HUES64 (cell line): ENCODE results near the gene PCDHGA11.

Experiments
- H3K27ac ChIP-seq: 2 replicates; pipeline ENCODE4 v1.7.0; 2013; ENCODE audit warnings: low read depth, low read length, inconsistent platforms
- H3K27me3 ChIP-seq: 2 replicates; pipeline ENCODE4 v1.6.1; 2013; ENCODE audit warnings: mild to moderate bottlenecking, low read length; ENCODE audit not compliant: insufficient read depth
- H3K36me3 ChIP-seq: 2 replicates; pipeline ENCODE4 v1.6.1; 2013; ENCODE audit warnings: mild to moderate bottlenecking, low read length; ENCODE audit not compliant: insufficient read depth
- H3K4me1 ChIP-seq: 2 replicates; pipeline ENCODE4 v1.6.1; 2013; ENCODE audit warnings: mild to moderate bottlenecking, low read length, moderate library complexity; ENCODE audit not compliant: insufficient read depth
- H3K4me3 ChIP-seq: 2 replicates; pipeline ENCODE4 v1.5.1; 2013; ENCODE audit warnings: mild to moderate bottlenecking, low read length, moderate library complexity
- H3K9ac ChIP-seq: 2 replicates; pipeline ENCODE4 v1.6.1; 2013; ENCODE audit warnings: mild to moderate bottlenecking, low read depth, low read length
- H3K9me3 ChIP-seq: 2 replicates; pipeline ENCODE4 v1.6.1; 2013; ENCODE audit warnings: low read depth, low read length; ENCODE audit not compliant: insufficient read depth
- WGBS: fragments of 150-250, 120-280 bp; methylation state at CpG from one replicate; pipeline ENCODE4 v1.1.7; 2013; ENCODE audit warnings: missing lambda C conversion rate; 5-methylcytosine and 5-hydroxymethylcytosine counted together

PCDHGA11 gene

DNA sequence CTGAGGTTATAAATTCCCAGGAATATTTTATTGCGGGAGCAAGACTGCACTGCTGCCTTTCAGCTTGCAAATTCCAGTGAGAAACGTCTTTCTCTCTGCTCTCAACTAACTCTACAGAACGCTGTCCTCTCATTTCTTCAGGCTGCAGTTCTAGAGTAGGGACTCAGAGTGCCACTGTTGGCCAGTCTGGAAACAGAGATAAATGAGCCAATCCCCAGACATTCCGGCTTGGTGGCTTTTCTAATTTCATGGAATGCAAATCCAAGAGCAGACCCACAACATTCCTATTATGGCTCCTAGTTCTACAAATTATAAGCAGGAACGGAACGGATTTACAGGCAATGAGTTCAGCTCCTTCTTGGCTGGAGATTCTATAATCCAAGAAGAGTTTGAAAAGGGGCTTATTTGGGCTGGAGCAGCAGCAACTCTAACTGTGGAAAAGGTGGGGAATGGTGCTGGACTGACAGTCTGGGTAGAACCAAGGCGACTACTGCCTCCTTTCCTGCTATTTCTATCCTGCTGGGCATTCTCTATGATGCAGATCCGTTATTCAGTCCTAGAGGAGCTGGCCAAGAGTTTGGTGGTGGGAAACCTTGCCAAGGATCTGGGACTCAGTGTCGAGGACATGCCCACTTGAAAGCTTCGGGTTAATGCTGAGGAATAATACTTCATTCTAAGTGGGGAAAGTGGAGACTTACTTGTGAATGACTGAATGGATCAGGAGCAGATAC lies 18.7 kb downstream of the PCDHGA11 start:
- Histone ChIP-seq H3K27me3 (no peaks in the 10 kb centered on the region), H3K4me3 (no peak overlapping the region), H3K36me3 (no peaks in the 10 kb centered on the region), H3K27ac (no peak overlapping the region), H3K9ac (no peak overlapping the region), H3K4me1 (no peaks in the 10 kb centered on the region), H3K9me3 (peaks cover 5% of the 10 kb centered on the region; the same call in 1 of the 2 replicates)
- WGBS = 87% methylated on average over 10 of the region's 10 CpGs

DNA sequence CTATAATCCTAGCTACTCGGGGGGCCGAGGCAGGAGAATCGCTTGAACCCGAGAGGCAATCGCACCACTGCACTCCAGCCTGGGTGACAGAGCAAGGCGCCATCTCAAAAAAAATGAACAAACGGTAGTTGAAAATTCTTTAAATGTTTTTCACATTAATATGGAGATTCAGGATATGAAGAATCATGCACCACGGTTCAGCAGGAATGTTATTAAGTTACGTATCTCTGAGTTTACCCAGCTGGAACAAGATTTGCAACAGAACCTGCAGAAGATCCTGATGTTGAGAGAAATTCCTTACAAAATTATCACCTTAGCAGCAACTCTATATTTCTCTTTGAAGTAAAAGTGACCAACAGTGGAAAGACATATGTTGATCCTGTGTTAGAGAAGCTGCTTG lies 19.5 kb downstream of the PCDHGA11 start:
- Histone ChIP-seq H3K36me3 (no peaks in the 10 kb centered on the region), H3K27ac (no peak overlapping the region), H3K4me1 (no peaks in the 10 kb centered on the region), H3K9ac (no peak overlapping the region), H3K4me3 (no peak overlapping the region), H3K27me3 (no peaks in the 10 kb centered on the region), H3K9me3 (peaks cover 1% of the 10 kb centered on the region; the same call in 1 of the 2 replicates)
- 97% methylated on average over 9 of the region's 9 CpGs for WGBS

DNA sequence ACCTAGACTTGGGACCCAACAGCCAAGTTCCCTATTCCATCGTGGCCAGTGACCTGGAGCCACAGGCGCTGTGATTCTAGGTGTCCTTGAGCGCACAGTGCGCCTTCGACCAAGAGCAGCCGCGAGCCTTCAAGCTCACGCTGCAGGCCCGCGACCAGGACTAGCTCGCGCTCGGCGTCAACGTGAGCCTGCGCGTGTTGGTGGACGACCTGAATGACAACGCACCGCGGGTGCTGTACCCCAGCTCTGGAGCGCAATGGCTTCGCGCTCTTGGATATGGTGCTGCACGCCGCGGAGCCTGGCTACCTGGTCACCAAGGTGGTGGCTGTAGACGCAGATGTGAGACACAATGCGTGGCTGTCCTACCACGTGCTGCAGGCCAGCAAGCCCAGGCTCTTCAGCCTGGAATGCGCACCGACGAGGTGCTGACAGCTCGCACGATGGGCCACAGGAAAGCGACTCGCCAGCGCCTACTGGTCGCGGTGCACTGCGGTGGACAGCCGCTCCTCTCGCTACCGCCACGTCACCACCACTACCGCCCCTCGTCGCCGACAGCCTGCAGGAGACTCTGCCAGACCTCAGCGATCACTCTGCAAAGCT lies 20.8 kb downstream of the PCDHGA11 start:
- no peaks in the 10 kb centered on the region for H3K4me1 ChIP-seq
- no peak overlapping the region; the same call in 1 of the 2 replicates for H3K9ac ChIP-seq
- H3K27ac ChIP-seq = no peak overlapping the region
- no peak overlapping the region for H3K4me3 ChIP-seq
- H3K36me3 ChIP-seq = no peaks in the 10 kb centered on the region
- no peaks in the 10 kb centered on the region for H3K27me3 ChIP-seq
- WGBS = 97% methylated on average over 50 of the region's 50 CpGs
- H3K9me3 ChIP-seq = no peaks in the 10 kb centered on the region

DNA sequence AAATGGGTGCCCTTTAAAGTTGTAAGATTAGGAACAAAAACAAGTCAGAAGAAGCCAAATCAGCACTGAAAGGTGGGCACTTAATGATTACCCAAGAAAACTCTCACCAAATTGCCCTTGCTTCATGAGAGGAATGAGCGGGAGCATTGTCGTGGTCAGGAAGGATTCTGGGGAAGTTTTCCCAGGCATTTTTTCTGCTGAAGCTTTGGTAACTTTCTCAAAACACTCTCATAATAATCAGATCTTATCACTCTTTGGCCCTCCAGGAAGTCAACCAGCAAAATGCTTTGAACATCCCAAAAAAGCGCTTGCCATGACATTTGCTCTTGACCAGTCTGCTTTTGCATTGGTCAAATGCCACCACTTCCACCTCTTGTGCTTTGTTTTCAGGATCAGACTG lies 44.5 kb downstream of the PCDHGA11 start:
- Histone ChIP-seq H3K4me3 (no peak overlapping the region), H3K4me1 (no peaks in the 10 kb centered on the region), H3K9ac (no peak overlapping the region), H3K36me3 (no peaks in the 10 kb centered on the region), H3K27me3 (no peaks in the 10 kb centered on the region), H3K9me3 (no peaks in the 10 kb centered on the region), H3K27ac (no peak overlapping the region)
- 91% methylated on average over 3 of the region's 3 CpGs for WGBS
